ENCODE measurements around the gene ELFN1. TPM values are rescaled to one million over a fixed set of nuclear protein-coding genes. Genes with fewer than 3 reads are reported as not detected.

ELFN1 gene
- total RNA-seq, 4 donors from 2014 or later: 0.51 to 6.7 (median 3.6) TPM

DNA sequence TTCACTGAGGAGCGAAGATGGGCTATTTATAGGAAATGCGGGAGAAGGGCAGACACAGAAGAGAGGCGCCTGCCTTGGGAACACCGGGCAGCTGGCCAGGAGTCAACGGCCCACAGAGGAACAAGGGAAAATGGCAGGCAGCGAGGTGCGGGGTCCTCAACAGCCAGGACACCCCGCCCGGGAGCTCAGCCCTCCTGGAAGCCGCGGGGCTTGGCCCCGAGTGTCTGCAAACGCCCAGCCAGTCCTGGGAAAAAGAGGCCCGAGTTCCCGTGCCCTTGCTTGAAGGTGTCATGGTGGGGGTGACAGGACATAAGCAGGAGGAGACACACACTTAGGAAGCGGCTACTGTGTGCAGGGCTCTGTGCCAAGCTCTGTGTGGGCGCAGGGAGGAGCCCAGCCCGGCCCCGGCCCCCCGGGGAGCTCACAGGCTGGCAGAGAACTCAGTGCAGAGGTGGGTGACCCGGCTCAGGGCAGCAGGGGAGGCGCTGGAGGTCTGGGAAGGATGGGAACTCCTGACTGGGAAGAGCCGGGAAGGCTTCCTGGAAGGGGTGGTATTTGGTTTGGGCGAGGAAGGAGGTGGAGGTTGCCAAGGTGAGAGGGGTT is 79.9 kb downstream of the ELFN1 start:
- H3K9me3 ChIP-seq: no peaks in the 10 kb centered on the region
- intact Hi-C loops (cut with DNase I; ENCODE audit: low total_unique reads): no loop called here
- H3K36me3 ChIP-seq: no peaks in the 10 kb centered on the region
- peaks cover 0 to 3% of the 10 kb centered on the region in 2 donors for H3K4me1 ChIP-seq
- no peak for DNase-seq
- TF ChIP-seq, protein P1, sequence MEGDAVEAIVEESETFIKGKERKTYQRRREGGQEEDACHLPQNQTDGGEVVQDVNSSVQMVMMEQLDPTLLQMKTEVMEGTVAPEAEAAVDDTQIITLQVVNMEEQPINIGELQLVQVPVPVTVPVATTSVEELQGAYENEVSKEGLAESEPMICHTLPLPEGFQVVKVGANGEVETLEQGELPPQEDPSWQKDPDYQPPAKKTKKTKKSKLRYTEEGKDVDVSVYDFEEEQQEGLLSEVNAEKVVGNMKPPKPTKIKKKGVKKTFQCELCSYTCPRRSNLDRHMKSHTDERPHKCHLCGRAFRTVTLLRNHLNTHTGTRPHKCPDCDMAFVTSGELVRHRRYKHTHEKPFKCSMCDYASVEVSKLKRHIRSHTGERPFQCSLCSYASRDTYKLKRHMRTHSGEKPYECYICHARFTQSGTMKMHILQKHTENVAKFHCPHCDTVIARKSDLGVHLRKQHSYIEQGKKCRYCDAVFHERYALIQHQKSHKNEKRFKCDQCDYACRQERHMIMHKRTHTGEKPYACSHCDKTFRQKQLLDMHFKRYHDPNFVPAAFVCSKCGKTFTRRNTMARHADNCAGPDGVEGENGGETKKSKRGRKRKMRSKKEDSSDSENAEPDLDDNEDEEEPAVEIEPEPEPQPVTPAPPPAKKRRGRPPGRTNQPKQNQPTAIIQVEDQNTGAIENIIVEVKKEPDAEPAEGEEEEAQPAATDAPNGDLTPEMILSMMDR (IDR thresholded peaks at IDR 0.05): no peak
- TF ChIP-seq POLR2A (IDR thresholded peaks at IDR 0.05): no peak
- no peaks in the 10 kb centered on the region for H3K27me3 ChIP-seq
- H3K4me3 ChIP-seq: no peak overlapping the region
- H3K27ac ChIP-seq: no peak overlapping the region

DNA sequence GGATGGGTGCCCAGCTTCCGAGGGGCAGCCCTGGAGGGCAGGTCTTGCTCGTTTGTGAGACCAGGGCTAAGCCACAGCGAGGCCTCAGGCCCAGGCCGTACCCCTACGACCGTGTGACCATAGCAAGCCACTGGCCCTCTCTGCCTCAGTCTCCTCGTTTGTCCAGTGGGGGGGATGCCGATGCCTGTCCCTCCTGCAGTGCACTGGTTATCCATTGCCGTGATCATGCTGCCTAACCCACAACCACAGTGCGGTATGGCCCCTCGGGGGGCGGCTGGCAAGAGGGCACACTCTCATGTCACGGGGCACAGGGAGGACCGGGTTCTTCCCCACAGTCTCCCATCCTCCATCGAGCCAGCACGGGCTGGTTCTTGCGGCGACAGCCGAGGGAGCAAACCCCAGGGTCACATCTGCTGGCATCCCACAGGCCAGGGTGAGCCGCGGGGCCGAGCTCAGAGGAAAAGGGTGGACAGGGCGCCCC is 80.5 kb downstream of the ELFN1 start:
- TF ChIP-seq, protein P1 (IDR thresholded peaks at IDR 0.05): no peak
- no peak for TF ChIP-seq POLR2A (IDR thresholded peaks at IDR 0.05)
- Histone ChIP-seq H3K27me3 (no peaks in the 10 kb centered on the region), H3K4me3 (no peak overlapping the region)

DNA sequence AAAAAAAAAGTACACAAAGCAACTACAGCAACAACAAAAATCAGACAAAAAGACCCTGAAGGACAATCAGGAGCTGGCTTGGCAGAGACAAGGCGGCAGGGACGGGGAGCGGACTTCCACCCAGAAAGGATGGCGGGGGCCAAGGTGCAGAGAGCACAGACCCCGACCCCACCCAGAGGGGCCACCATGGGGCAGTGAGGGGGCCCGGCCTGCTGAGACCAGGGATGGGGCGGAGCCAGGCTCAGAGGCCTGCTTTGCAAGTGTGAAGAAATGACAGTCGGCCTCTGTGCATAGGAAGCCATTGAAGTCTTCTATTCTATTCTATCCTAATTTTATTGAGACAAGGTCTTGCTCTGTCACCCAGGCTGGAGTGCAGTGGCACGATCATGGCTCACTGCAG is 82.0 kb downstream of the ELFN1 start:
- peaks cover 0 to 3% of the 10 kb centered on the region in 2 donors for H3K4me1 ChIP-seq
- TF ChIP-seq, protein P1 (IDR thresholded peaks at IDR 0.05): no peak
- TF ChIP-seq POLR2A (IDR thresholded peaks at IDR 0.05): no peak
- intact Hi-C loops (cut with DNase I; ENCODE audit: low total_unique reads): no loop called here
- H3K27ac ChIP-seq: no peak overlapping the region
- no peak overlapping the region for H3K4me3 ChIP-seq
- no peaks in the 10 kb centered on the region for H3K27me3 ChIP-seq
- no peak for DNase-seq
- no peaks in the 10 kb centered on the region for H3K36me3 ChIP-seq
- no peaks in the 10 kb centered on the region for H3K9me3 ChIP-seq

More for the DNA sequence above, 80.5 kb downstream of the ELFN1 start:
- H3K27ac ChIP-seq: no peak overlapping the region
- H3K36me3 ChIP-seq: no peaks in the 10 kb centered on the region
- H3K9me3 ChIP-seq: no peaks in the 10 kb centered on the region
- intact Hi-C loops (cut with DNase I; ENCODE audit: low total_unique reads): no loop called here
- no peak for DNase-seq
- peaks cover 0 to 3% of the 10 kb centered on the region in 2 donors for H3K4me1 ChIP-seq

DNA sequence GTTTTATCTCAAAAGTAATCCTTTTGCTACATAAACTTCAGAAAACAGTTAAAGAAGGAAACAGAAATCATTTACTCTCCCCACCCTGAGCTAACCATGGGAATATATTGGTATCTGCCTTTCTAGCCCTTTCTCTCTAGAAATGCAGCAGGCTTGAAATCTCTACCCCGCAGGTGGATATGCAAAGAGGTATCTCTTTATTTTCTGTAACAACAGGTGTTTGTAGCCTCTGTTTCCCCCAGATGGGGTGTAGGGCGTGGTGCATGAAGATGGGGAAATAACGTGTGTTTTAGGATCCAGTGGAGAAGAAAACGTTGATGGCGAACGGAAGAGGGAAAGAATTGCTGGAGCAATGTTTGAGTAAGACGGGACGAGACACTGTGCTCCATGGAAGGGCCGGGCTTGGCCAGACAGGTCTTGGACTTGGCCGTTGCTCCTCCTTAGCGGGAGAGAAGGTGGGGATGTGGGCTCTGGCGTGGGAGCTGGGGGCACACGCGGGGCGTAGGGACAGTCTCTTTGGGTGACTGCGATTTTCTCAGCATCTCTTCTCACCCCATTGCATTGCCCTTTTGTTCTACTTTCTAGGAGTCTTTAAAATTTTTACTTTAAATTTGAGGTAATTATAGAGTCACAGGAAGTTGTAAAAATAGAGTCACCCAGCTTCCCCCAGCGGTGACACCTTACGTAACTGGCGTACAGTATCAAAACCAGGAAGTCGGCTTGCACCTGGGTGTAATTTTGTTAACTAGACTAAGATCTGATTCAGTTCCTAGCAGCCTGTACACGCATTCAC is 82.9 kb downstream of the ELFN1 start:
- H3K4me3 ChIP-seq: no peak overlapping the region
- no peaks in the 10 kb centered on the region for H3K36me3 ChIP-seq
- H3K27me3 ChIP-seq: no peaks in the 10 kb centered on the region
- intact Hi-C loops (cut with DNase I; ENCODE audit: low total_unique reads): no loop called here
- TF ChIP-seq, protein P1 (IDR thresholded peaks at IDR 0.05): no peak
- no peak for TF ChIP-seq POLR2A (IDR thresholded peaks at IDR 0.05)
- DNase-seq: no peak
- peaks cover 0 to 3% of the 10 kb centered on the region in 2 donors for H3K4me1 ChIP-seq
- no peaks in the 10 kb centered on the region for H3K9me3 ChIP-seq
- H3K27ac ChIP-seq: no peak overlapping the region

DNA sequence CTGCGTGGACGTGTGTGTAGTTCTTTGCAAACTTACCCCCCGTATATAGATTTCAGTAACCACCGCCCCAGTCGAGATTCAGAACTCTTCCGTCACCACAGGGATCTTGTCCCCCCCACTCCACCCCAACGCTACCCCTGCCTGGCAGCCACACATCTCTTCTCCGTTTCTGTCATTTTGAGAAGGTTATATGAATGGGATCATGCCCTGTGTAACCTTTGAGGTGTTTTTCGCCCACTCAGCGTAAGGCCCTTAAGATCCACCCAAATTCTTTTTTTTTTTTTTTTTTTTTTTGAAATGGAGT is 83.4 kb downstream of the ELFN1 start:
- Histone ChIP-seq H3K36me3 (no peaks in the 10 kb centered on the region), H3K27ac (no peak overlapping the region), H3K4me1 (peaks cover 0 to 3% of the 10 kb centered on the region in 2 donors), H3K27me3 (no peaks in the 10 kb centered on the region), H3K9me3 (no peaks in the 10 kb centered on the region), H3K4me3 (no peak overlapping the region)
- TF ChIP-seq POLR2A (IDR thresholded peaks at IDR 0.05): no peak
- TF ChIP-seq, protein P1 (IDR thresholded peaks at IDR 0.05): no peak
- intact Hi-C loops (cut with DNase I; ENCODE audit: low total_unique reads): no loop called here
- DNase-seq: no peak

All from uterus (tissue), 4 donors.